Gastrocnemius medialis (tissue), 4 donors: ENCODE measurements around the gene ARL15.

Experiments used
- POLR2A ChIP-seq, 2 donors: fragments of 450-650 bp; IDR thresholded peaks; one replicate each; pipeline ENCODE4 v1.6.1; 2017; ENCODE audit warnings: antibody characterized with exemption in 2 of 2, mild to moderate bottlenecking in 2 of 2, moderate library complexity in 2 of 2
- TF ChIP-seq, protein P1 (sequence below), 5 experiments: fragments of 450-650 bp in 3 of 5; fragments of 200-600 bp in 2 of 5; sonication (generic) in 2 of 5; IDR thresholded peaks in 4 of 5; conservative IDR thresholded peaks in 1 of 5; 1 replicate in 4 of 5; 2 replicates in 1 of 5; pipeline ENCODE4 v1.5.1; 2016 to 2019; ENCODE audit warnings: antibody characterized with exemption in 5 of 5, mild to moderate bottlenecking in 3 of 5, moderate library complexity in 3 of 5

DNA sequence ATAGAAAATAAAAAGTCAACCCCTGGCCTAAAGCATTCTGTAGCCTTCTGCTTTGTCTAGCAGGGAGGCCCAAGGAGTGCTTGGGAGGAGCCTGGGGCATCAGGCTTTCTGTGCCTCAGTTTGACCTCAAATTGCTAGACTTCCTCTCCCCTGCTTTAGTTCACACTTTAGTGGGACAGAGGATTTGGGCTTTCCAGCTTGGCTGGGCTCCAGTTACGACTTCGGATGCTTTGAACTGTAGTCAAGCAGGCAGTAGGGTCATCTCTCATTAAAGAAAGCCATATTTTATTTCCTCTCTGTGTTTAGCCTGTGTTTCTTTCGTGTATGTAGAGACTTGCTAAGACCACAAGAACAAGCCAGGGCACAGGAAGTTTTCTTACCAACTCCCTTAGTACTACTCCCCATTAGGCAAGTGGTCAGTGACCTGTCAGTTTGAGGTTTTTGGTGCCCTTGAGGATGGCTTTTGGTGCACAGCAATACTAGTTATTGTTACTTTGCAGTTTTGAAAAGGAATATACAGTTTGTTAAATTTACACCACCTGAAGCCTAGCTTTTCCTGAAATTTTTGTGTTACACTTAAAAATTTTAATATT lies 415.2 kb downstream of the ARL15 start:
- TF ChIP-seq, protein P1, sequence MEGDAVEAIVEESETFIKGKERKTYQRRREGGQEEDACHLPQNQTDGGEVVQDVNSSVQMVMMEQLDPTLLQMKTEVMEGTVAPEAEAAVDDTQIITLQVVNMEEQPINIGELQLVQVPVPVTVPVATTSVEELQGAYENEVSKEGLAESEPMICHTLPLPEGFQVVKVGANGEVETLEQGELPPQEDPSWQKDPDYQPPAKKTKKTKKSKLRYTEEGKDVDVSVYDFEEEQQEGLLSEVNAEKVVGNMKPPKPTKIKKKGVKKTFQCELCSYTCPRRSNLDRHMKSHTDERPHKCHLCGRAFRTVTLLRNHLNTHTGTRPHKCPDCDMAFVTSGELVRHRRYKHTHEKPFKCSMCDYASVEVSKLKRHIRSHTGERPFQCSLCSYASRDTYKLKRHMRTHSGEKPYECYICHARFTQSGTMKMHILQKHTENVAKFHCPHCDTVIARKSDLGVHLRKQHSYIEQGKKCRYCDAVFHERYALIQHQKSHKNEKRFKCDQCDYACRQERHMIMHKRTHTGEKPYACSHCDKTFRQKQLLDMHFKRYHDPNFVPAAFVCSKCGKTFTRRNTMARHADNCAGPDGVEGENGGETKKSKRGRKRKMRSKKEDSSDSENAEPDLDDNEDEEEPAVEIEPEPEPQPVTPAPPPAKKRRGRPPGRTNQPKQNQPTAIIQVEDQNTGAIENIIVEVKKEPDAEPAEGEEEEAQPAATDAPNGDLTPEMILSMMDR (IDR thresholded peaks at IDR 0.05 in 4 of 5, conservative IDR thresholded peaks at IDR 0.05 in 1 of 5): no peak
- TF ChIP-seq POLR2A (IDR thresholded peaks at IDR 0.05): no peak
